AG20443 (cell line): Measurements from ENCODE around the gene MISP3.
"Not testable (repeated sequence)": the region's sequence is repeated elsewhere in the genome, so short reads cannot be mapped to it uniquely, and the experiment has no call there.

Experiments
- DNase-seq: peaks from one replicate; pipeline ENCODE4 v3.0.0; 2012; ENCODE audit warnings: low spot score, mixed read lengths

The MISP3 gene

GRCh38 chr19:14072535-14073260 is at the start of gene MISP3:
Gene MISP3 (plus strand): TSS chr19:14072786. CDS start chr19:14073310, 524 bp downstream.
- DNase-seq, result no peak

DNA sequence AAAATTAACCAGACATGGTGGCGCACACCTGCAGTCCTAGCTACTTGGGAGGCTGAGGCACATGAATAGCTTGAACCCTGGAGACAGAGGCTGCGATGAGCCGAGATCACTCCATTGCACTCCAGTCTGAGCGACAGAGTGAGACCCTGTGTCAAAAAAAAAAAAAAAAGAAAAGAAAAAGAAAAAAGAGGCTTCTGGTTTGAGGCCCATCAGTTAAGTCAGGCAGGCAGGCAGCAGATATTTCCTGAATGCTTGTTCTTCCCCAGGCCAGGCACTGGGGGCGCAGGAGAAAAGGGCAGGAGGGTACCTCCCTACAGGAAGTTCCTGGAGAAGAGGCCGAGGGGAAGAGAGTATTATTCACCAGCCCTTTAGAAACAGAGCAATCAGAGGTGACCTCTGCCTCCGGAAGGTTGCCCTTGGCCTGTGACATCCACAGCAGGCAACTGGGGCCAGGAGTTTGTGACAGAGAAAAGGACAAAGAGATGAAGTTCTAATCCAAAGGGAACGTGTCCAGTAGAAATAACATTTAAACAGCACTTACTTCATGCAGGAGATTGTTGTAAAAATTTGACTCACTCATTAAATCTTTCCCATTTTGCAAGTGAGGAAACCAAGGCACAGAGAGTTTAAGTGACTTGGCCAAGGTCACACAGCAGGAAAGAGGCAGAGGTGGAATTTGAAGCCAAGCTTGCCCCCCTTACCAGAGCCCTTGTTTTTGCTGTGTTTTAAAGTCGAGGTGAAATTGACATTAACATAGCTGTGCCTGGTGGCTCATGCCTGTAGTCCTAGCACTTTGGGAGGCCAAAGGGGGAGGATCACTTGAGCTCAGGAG is 49.0 kb upstream of the MISP3 start:
- peak; percentile 70 for DNase-seq

- not testable (repeated sequence) for DNase-seq
Observed at GRCh38 chr19:14026652-14027192, 45.9 kb upstream of the MISP3 start.

DNA sequence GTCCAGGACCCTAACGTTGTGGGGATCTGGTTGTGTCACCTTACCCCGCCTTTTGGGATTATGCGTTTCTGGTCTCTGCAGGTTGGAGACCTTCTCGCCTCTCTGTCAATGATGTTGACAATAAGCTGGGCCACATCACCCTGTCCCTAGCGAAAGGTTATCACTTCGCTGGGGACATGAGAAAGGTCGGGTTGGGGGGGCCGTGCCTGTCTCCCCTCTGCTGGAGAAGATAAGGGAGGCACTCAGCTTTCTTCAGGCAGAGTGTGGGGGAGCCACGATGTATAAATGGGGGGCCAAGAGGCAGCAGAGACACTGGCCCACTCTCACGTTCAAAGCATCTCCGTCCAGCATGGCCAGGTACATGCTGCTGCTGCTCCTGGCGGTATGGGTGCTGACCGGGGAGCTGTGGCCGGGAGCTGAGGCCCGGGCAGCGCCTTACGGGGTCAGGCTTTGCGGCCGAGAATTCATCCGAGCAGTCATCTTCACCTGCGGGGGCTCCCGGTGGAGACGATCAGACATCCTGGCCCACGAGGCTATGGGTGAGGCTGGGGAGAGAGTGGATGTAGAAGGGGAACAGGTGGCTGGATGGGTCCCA is 44.6 kb upstream of the MISP3 start, which contains the start of gene RLN3:
Gene RLN3 (plus strand): TSS at position 293 of the 595 bp plus-strand sequence. CDS start 57 bp downstream, at position 350.
- no peak for DNase-seq

DNA sequence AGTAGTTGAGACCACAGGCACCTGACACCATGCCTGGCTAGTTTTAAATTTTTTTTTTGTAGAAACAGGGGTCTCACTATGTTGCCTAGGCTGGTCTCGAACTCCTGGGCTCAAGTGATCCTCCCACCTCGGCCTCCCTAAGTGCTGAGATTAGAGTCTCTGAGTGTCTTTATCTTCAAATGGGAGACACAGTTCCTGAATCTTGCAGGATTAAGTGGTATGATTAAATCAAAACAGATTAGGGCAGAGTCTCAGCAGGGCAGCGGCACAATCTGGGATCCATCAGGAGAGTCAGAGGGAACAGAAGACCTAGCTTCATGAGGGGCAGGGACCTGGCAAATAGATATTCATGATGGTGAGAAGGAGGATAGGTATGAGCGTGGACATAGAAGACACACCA is 43.7 kb upstream of the MISP3 start:
- DNase-seq, result no peak

DNA sequence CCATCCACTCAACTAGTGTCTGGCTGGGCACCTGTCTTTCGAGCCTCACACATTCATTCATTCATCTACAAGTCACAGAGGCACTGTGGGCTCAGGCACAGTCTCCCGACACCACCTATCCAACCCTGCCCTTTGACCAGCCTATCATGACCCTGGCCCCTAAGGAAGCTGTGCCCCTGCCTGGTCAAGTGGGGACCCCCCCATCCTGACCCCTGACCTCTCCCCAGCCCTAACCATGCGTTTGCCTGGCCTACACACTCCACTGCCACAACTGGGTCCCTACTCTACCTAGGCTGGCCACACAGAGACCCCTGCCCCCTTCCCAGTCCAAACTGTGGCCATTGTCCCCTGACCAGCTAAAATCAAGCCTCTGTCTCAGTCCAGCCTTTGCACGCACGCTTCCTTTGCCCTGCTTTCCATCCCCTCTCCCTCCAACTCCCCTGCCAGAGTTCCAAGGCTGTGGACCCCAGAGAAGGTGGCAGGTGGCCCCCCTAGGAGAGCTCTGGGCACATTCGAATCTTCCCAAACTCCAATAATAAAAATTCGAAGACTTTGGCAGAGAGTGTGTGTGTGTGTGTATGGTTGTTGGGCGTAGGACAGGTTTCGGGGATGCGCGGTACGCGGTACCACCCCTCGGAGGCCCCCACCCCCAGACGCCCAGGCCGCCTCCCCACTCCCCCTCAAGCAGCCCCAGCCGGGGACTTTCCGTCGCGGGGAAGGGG is 41.4 kb upstream of the MISP3 start:
- no peak for DNase-seq

GRCh38 chr19:14031719-14032480 is 40.7 kb upstream of the MISP3 start, which contains the start of gene IL27RA:
Gene IL27RA (plus strand): TSS chr19:14031762. CDS start chr19:14031873, 111 bp downstream.
- peak; percentile 58 for DNase-seq

DNA sequence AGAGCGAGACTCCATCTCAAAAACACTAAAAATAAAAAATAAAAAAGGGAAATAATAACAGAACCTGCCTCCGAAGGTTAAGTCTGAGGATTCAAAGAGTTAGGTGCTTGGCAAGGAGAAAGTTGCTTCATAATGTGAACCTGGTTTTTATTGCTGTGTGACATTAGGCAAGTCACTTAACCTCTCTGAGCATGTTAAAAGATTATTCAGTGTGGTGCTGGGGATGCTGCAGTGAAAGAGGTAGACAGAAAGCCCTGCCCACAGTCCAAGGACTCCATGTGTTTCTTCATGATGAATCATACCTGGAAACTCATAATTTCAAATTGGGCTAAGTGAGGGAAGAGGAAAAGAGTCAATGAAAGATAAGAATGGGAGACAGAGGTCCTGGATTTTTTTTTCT is 38.6 kb upstream of the MISP3 start:
- no peak for DNase-seq

DNA sequence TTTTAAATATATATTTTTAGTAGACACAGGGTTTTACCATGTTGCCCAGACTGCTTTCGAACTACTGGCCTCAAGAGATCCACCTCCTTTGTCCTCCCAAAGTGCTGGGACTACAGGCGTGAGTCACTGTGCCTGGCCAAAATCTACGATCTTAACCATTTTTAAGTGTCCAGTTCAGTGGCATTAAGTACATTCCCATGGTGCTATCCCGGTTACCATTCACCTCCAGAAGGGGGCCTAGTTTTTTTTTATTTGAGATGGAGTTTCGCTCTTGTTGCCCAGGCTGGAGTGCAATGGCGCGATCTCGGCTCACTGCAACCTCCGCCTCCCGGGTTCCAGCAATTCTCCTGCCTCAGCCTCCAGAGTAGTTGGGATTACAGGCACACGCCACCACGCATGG is 37.4 kb upstream of the MISP3 start:
- not testable (repeated sequence) for DNase-seq

GRCh38 chr19:14035706-14036105 is 36.9 kb upstream of the MISP3 start:
- peak; percentile 26 for DNase-seq

- peak; percentile 4 for DNase-seq
Observed at GRCh38 chr19:14039181-14039580, 33.4 kb upstream of the MISP3 start.

GRCh38 chr19:14042659-14043608 is 29.7 kb upstream of the MISP3 start:
- DNase-seq, result peak; percentile 90

- not testable (repeated sequence) for DNase-seq
Observed at GRCh38 chr19:14047866-14048265, 24.7 kb upstream of the MISP3 start.

- DNase-seq, result peak; percentile 70
Observed at GRCh38 chr19:14048443-14049153, 24.0 kb upstream of the MISP3 start.

DNA sequence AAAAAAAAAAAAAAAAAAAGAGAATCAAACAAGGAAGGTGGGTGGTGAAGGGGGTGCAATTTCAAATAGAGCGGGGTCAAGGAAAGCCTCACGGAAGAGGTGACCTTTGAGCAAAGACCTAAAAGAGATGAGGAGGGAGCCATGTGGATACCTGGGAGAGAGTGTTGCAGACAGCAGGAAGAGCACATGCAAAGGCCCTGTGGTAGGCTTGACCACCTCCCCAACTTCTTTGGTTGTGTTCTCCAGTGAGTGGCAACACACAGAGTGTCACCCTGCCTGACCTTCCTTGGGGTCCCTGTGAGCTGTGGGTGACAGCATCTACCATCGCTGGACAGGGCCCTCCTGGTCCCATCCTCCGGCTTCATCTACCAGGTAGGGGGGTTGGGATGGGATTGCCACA is 22.1 kb upstream of the MISP3 start:
- DNase-seq, result no peak

DNA sequence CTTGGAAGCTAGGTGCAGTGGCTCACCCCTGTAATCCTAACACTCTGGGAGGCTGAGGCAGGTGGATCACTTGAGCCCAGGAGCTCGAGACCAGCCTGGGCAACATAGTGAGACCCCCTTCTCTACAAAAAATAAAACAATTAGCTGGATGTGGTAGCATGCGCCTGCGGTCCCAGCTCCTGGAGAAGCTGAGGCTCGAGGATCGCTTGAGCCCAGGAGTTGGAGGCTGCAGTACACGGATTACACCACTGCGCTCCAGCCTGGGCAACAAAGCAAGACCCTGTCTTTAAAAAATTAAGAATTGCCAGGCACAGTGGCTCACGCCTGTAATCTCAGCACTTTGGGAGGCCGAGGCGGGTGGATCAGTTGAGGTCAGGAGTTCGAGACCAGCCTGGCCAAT is 21.6 kb upstream of the MISP3 start:
- not testable (repeated sequence) for DNase-seq

GRCh38 chr19:14051980-14052379 is 20.6 kb upstream of the MISP3 start:
- DNase-seq, result no peak

GRCh38 chr19:14052470-14052869 is 20.1 kb upstream of the MISP3 start:
- DNase-seq, result no peak

GRCh38 chr19:14053032-14053431 is 19.6 kb upstream of the MISP3 start:
- DNase-seq, result no peak
